WERI-Rb-1 (cell line): Measurements from ENCODE around the gene CPLX3.

Experiments
- DNase-seq: peaks from one replicate; pipeline ENCODE4 v3.0.0-alpha.2; 2020
- H3K27ac ChIP-seq: fragments of 250-450 bp; sonication (Bioruptor Pico); 2 replicates; pipeline ENCODE4 v1.5.1; 2020; ENCODE audit warnings: mild to moderate bottlenecking, moderate library complexity
- H3K27me3 ChIP-seq: fragments of 250-450 bp; sonication (Bioruptor Pico); 2 replicates; pipeline ENCODE4 v1.5.1; 2021; ENCODE audit warnings: mild to moderate bottlenecking, low read depth, moderate library complexity; ENCODE audit not compliant: insufficient read depth, severe bottlenecking
- H3K36me3 ChIP-seq: fragments of 250-450 bp; sonication (Bioruptor Pico); 2 replicates; pipeline ENCODE4 v1.5.1; 2020; ENCODE audit warnings: mild to moderate bottlenecking, moderate library complexity
- H3K4me3 ChIP-seq: 2 replicates; pipeline ENCODE4 v1.5.1; 2011; ENCODE audit warnings: low read depth, mild to moderate bottlenecking, control low read depth, low read length
- H3K9me3 ChIP-seq: fragments of 250-450 bp; sonication (Bioruptor Pico); 2 replicates; pipeline ENCODE4 v1.5.1; 2021; ENCODE audit warnings: mild to moderate bottlenecking, moderate library complexity; ENCODE audit not compliant: severe bottlenecking
- CTCF ChIP-seq: IDR thresholded peaks from 2 replicates; pipeline ENCODE4 v1.5.1; 2011; ENCODE audit warnings: low read depth, mild to moderate bottlenecking, control low read depth, inconsistent platforms, low read length

CPLX3 gene

DNA sequence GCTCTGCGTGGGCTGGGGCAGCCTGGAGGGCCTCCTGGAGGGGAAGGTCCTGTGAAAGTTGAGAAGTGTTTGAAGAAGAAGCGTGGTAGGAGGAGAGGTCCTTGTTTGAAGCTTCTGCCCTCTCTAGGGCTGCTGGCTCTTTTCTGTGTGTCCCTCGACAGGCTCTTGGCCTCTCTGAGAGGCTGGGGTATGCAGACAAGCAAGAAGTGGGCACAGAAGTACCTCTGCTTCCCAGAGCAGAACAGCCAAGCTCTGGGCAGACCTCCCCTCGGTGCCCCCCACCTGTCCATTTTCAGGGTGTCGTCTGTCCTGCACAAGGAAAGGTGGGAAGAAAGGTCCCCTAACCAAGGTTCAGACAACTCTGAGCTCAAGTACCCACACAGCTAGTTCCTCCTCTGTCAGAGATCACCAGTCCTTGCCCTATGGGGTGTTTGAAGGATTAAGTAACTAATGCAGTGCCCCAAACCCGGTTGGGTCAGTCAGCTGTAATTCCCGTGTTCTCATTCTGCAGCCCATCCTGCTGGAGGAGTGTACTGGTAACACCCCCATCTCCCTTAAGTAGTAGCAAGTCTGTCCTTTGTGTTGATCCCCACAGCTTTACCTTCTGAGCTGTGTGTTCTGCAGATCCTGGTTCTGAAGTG lies 38.3 kb upstream of the CPLX3 start:
- H3K4me3 ChIP-seq: no peak overlapping the region
- peaks cover 44% of the 10 kb centered on the region for H3K36me3 ChIP-seq
- H3K27me3 ChIP-seq: no peaks in the 10 kb centered on the region
- H3K9me3 ChIP-seq: no peaks in the 10 kb centered on the region
- TF ChIP-seq CTCF: no peak
- no peak for DNase-seq
- H3K27ac ChIP-seq: no peak overlapping the region

GRCh38 chr15:74788683-74789151 lies 37.7 kb upstream of the CPLX3 start:
- Histone ChIP-seq H3K27ac (no peak overlapping the region), H3K36me3 (peaks cover 43% of the 10 kb centered on the region), H3K4me3 (no peak overlapping the region), H3K27me3 (no peaks in the 10 kb centered on the region), H3K9me3 (no peaks in the 10 kb centered on the region)
- TF ChIP-seq CTCF: no peak
- DNase-seq: no peak

DNA sequence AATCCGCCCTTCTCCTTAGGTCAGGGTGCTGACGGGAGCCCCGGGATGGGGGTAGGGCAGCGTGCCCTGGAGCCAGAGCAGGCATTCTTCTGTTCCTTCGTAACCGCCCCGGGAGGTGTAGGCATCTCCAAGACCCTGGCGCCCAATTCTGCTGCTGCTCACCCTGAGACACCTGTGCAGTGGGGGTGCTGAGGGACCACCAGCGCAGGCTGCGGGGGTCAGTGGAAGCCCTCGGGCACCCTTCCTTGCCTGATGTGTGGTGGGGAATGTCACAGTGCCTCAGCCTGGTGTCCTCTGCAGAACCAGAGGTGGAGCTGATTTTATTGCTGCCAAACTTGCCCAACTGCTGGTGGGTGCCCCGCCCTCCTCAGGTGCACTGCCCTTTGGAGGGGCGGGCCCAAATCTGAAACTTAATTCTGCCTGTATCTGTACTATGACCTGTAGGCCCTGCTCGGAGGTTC lies 37.2 kb upstream of the CPLX3 start:
- Histone ChIP-seq H3K27me3 (no peaks in the 10 kb centered on the region), H3K4me3 (no peak overlapping the region), H3K9me3 (no peaks in the 10 kb centered on the region), H3K27ac (no peak overlapping the region), H3K36me3 (peaks cover 38% of the 10 kb centered on the region)
- no peak for TF ChIP-seq CTCF
- DNase-seq: no peak

DNA sequence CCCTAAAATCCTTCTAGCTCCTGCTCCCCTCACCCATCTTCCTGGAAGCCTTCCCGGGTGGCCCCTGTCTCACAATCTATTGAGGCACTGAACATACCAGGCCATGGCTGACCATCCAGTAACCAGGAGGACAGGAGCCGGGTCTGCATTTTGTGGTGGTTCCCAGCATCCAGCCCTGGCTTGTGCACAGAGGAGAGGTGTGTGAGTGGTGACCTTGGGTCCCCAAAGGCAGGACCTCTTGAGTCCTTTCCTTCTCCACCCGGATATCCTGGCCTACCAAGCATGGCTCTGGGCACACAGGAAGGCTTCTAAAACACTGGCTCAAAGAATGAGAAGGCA lies 36.7 kb upstream of the CPLX3 start:
- peaks cover 33% of the 10 kb centered on the region for H3K36me3 ChIP-seq
- DNase-seq: no peak
- no peak for TF ChIP-seq CTCF
- H3K27ac ChIP-seq: no peak overlapping the region
- no peak overlapping the region for H3K4me3 ChIP-seq
- H3K27me3 ChIP-seq: no peaks in the 10 kb centered on the region
- no peaks in the 10 kb centered on the region for H3K9me3 ChIP-seq

GRCh38 chr15:74790080-74790916 lies 36.1 kb upstream of the CPLX3 start:
- TF ChIP-seq CTCF: no peak
- H3K4me3 ChIP-seq: no peak overlapping the region
- H3K27me3 ChIP-seq: no peaks in the 10 kb centered on the region
- no peak for DNase-seq
- H3K36me3 ChIP-seq: peaks cover 27% of the 10 kb centered on the region
- no peak overlapping the region for H3K27ac ChIP-seq
- no peaks in the 10 kb centered on the region for H3K9me3 ChIP-seq
